Measurements from ENCODE around the gene MCTP2. TPM values are rescaled to one million over a fixed set of nuclear protein-coding genes. Genes with fewer than 3 reads are reported as not detected.
A peak's percentile ranks its signal among the peaks of the same experiment; 100 is the strongest.

Gene MCTP2
- polyA plus RNA-seq, 1 donor: 22.3 TPM

GRCh38 chr15:94263341-94264273, 32.2 kb downstream of the MCTP2 start:
- DNase-seq: no peak

GRCh38 chr15:94265009-94265408, 33.6 kb downstream of the MCTP2 start:
- DNase-seq: no peak

- no peak for DNase-seq
These were observed 34.6 kb downstream of the MCTP2 start for GRCh38 chr15:94265982-94266381.

- DNase-seq: no peak
These were observed 35.4 kb downstream of the MCTP2 start for GRCh38 chr15:94266789-94267188.

GRCh38 chr15:94269954-94270353, 38.6 kb downstream of the MCTP2 start:
- DNase-seq: no peak

GRCh38 chr15:94270570-94270969, 39.2 kb downstream of the MCTP2 start:
- no peak for DNase-seq

GRCh38 chr15:94272251-94272898, 41.0 kb downstream of the MCTP2 start:
- no peak for DNase-seq

GRCh38 chr15:94273826-94274225, 42.5 kb downstream of the MCTP2 start:
- no peak for DNase-seq

- no peak for DNase-seq
These were observed 43.4 kb downstream of the MCTP2 start for GRCh38 chr15:94274745-94275144.

GRCh38 chr15:94277485-94277884, 46.1 kb downstream of the MCTP2 start:
- DNase-seq: no peak

GRCh38 chr15:94279736-94280135, 48.4 kb downstream of the MCTP2 start:
- DNase-seq: no peak

GRCh38 chr15:94280301-94280700, 48.9 kb downstream of the MCTP2 start:
- no peak for DNase-seq

GRCh38 chr15:94282269-94283250, 51.2 kb downstream of the MCTP2 start:
- DNase-seq: no peak

GRCh38 chr15:94286583-94286982, 55.2 kb downstream of the MCTP2 start:
- DNase-seq: peak; percentile 5

GRCh38 chr15:94287794-94288246, 56.5 kb downstream of the MCTP2 start:
- no peak for DNase-seq

GRCh38 chr15:94290730-94291129, 59.4 kb downstream of the MCTP2 start:
- no peak for DNase-seq

- DNase-seq: no peak
These were observed 62.3 kb downstream of the MCTP2 start for GRCh38 chr15:94293411-94294402.

- no peak for DNase-seq
These were observed 63.2 kb downstream of the MCTP2 start for GRCh38 chr15:94294556-94294955.

GRCh38 chr15:94295275-94295674, 63.9 kb downstream of the MCTP2 start:
- no peak for DNase-seq

GRCh38 chr15:94296717-94297116, 65.4 kb downstream of the MCTP2 start:
- DNase-seq: no peak

GRCh38 chr15:94297558-94297957, 66.2 kb downstream of the MCTP2 start:
- DNase-seq: peak; percentile 8
